Neural cell (in vitro differentiated cells): Measurements from ENCODE around the gene TNFRSF6B. TPM values are rescaled to one million over a fixed set of nuclear protein-coding genes. Genes with fewer than 3 reads are reported as not detected.
"Not testable (repeated sequence)": the region's sequence is repeated elsewhere in the genome, so short reads cannot be mapped to it uniquely, and the experiment has no call there.

Source experiments
- H2AFZ ChIP-seq: fragments of 200-600, 300-800 bp; sonication (generic), shearing (Covaris generic); 2 replicates; pipeline ENCODE4 v1.6.0; 2014; ENCODE audit warnings: low read depth, mild to moderate bottlenecking, antibody characterized with exemption, low read length, moderate library complexity
- H3F3A ChIP-seq: fragments of 200-600 bp; shearing (Covaris generic); 2 replicates; pipeline ENCODE4 v1.6.1; 2016; ENCODE audit warnings: mild to moderate bottlenecking, moderate library complexity, mixed read lengths, antibody characterized with exemption, low read length; ENCODE audit not compliant: insufficient read depth, poor library complexity, severe bottlenecking
- H3K27ac ChIP-seq: fragments of 200-600, 300-800 bp; sonication (generic), shearing (Covaris generic); 2 replicates; pipeline ENCODE4 v1.5.1; 2014; ENCODE audit warnings: mild to moderate bottlenecking, low read length, moderate library complexity
- H3K27me3 ChIP-seq: fragments of 300-800, 200-600 bp; sonication (generic), shearing (Covaris generic); 2 replicates; pipeline ENCODE4 v1.6.0; 2014; ENCODE audit warnings: mild to moderate bottlenecking, low read depth, low read length, moderate library complexity; ENCODE audit not compliant: insufficient read depth
- H3K36me3 ChIP-seq: fragments of 300-800, 200-600 bp; sonication (generic), shearing (Covaris generic); 2 replicates; pipeline ENCODE4 v1.5.1; 2014; ENCODE audit warnings: mild to moderate bottlenecking, antibody characterized with exemption, low read length, moderate library complexity; ENCODE audit not compliant: insufficient read depth
- H3K4me2 ChIP-seq: fragments of 300-800, 200-600 bp; sonication (generic), shearing (Covaris generic); 2 replicates; pipeline ENCODE4 v1.6.0; 2014; ENCODE audit warnings: mild to moderate bottlenecking, low read length
- H3K4me3 ChIP-seq: fragments of 300-800, 200-600 bp; sonication (generic), shearing (Covaris generic); 2 replicates; pipeline ENCODE4 v1.5.1; 2014; ENCODE audit warnings: mild to moderate bottlenecking, low read length, moderate library complexity
- H3K79me2 ChIP-seq: fragments of 200-600 bp; shearing (Covaris generic); replicated peaks from 2 replicates; pipeline ENCODE4 v1.6.0; 2014; ENCODE audit warnings: mild to moderate bottlenecking, low read length, moderate library complexity; ENCODE audit not compliant: insufficient read depth
- H3K9ac ChIP-seq: fragments of 300-800, 200-600 bp; sonication (generic), shearing (Covaris generic); 2 replicates; pipeline ENCODE4 v1.6.1; 2016; ENCODE audit warnings: mild to moderate bottlenecking, low read length, mixed read lengths
- H3K9me2 ChIP-seq: fragments of 200-600 bp; shearing (Covaris generic); 2 replicates; pipeline ENCODE4 v1.6.1; 2016; ENCODE audit warnings: mild to moderate bottlenecking, low read length, mixed read lengths; ENCODE audit not compliant: insufficient read depth
- H3K9me3 ChIP-seq: fragments of 200-600, 300-800 bp; sonication (generic), shearing (Covaris generic); 2 replicates; pipeline ENCODE4 v1.6.1; 2016; ENCODE audit warnings: mild to moderate bottlenecking, mixed run types, low read length, moderate library complexity, mixed read lengths
- H4K20me1 ChIP-seq: fragments of 200-600 bp; shearing (Covaris generic); 2 replicates; pipeline ENCODE4 v1.6.1; 2016; ENCODE audit warnings: mild to moderate bottlenecking, mixed run types; ENCODE audit not compliant: insufficient read depth
- EP300 ChIP-seq: fragments of 450-650 bp; conservative IDR thresholded peaks from 2 replicates; pipeline ENCODE4 v1.6.1; 2014; ENCODE audit warnings: antibody characterized with exemption, mild to moderate bottlenecking, moderate library complexity; ENCODE audit not compliant: poor library complexity, severe bottlenecking
- EZH2 ChIP-seq: fragments of 200-600, 300-800 bp; shearing (Covaris generic), sonication (generic); IDR thresholded peaks from 2 replicates; pipeline ENCODE4 v1.6.1; 2014; ENCODE audit warnings: antibody characterized with exemption, low read length, borderline replicate concordance, mild to moderate bottlenecking; ENCODE audit not compliant: insufficient read depth, poor library complexity, severe bottlenecking
- MXI1 ChIP-seq: fragments of 450-650 bp; conservative IDR thresholded peaks from 2 replicates; pipeline ENCODE4 v1.6.1; 2014; ENCODE audit warnings: antibody characterized with exemption, mild to moderate bottlenecking; ENCODE audit not compliant: poor library complexity, severe bottlenecking
- POLR2AphosphoS5 ChIP-seq: IDR thresholded peaks from 2 replicates; pipeline ENCODE4 v1.6.1; 2012
- RAD21 ChIP-seq: fragments of 450-650 bp; conservative IDR thresholded peaks from 2 replicates; pipeline ENCODE4 v1.6.1; 2014; ENCODE audit warnings: antibody characterized with exemption, mild to moderate bottlenecking, moderate library complexity
- SMC3 ChIP-seq: fragments of 450-650 bp; conservative IDR thresholded peaks from 2 replicates; pipeline ENCODE4 v1.6.1; 2014; ENCODE audit warnings: antibody characterized with exemption, mild to moderate bottlenecking, moderate library complexity; ENCODE audit not compliant: poor library complexity
- TAF1 ChIP-seq: IDR thresholded peaks from 2 replicates; pipeline ENCODE4 v1.6.1; 2012; ENCODE audit warnings: low read depth
- polyA plus RNA-seq: library from polyadenylated mRNA; depleted of rRNA; stranded (reverse); fragments of >200 nt; gene quantifications from 2 replicates; pipeline ENCODE4 v1.2.3, GENCODE V29; 2014
- TF ChIP-seq, protein P1 (sequence below): fragments of 450-650 bp; IDR thresholded peaks from 2 replicates; pipeline ENCODE4 v1.5.1; 2014; ENCODE audit warnings: antibody characterized with exemption, mild to moderate bottlenecking, moderate library complexity; ENCODE audit not compliant: poor library complexity, severe bottlenecking
- TF ChIP-seq, protein P2 (sequence below): IDR thresholded peaks from 2 replicates; pipeline ENCODE4 v1.6.1; 2012; ENCODE audit warnings: borderline replicate concordance

TNFRSF6B gene
- polyA plus RNA-seq, 1 donor from 2014 or later: 9.4 TPM

- H3K9me3 ChIP-seq, H3K9ac ChIP-seq, H3K4me2 ChIP-seq, H3K79me2 ChIP-seq, H3K36me3 ChIP-seq, H3K27me3 ChIP-seq, H3K27ac ChIP-seq, H4K20me1 ChIP-seq, H3K4me3 ChIP-seq, H2AFZ ChIP-seq, H3K9me2 ChIP-seq, H3F3A ChIP-seq: not testable (repeated sequence)
Observed at GRCh38 chr20:63730189-63730733, 33.8 kb downstream of the TNFRSF6B start.

GRCh38 chr20:63731410-63731809 is 35.0 kb downstream of the TNFRSF6B start:
- Histone ChIP-seq H3K9me3 (no peaks in the 10 kb centered on the region), H3K27me3 (no peaks in the 10 kb centered on the region), H2AFZ (no peak overlapping the region), H3K9ac (no peak overlapping the region), H3K9me2 (no peaks in the 10 kb centered on the region), H4K20me1 (no peaks in the 10 kb centered on the region), H3K27ac (no peak overlapping the region), H3K36me3 (no peaks in the 10 kb centered on the region), H3K4me3 (no peak overlapping the region), H3K4me2 (no peak overlapping the region), H3F3A (no peaks in the 10 kb centered on the region), H3K79me2 (peaks cover 6% of the 10 kb centered on the region)
- TF ChIP-seq, protein P1, sequence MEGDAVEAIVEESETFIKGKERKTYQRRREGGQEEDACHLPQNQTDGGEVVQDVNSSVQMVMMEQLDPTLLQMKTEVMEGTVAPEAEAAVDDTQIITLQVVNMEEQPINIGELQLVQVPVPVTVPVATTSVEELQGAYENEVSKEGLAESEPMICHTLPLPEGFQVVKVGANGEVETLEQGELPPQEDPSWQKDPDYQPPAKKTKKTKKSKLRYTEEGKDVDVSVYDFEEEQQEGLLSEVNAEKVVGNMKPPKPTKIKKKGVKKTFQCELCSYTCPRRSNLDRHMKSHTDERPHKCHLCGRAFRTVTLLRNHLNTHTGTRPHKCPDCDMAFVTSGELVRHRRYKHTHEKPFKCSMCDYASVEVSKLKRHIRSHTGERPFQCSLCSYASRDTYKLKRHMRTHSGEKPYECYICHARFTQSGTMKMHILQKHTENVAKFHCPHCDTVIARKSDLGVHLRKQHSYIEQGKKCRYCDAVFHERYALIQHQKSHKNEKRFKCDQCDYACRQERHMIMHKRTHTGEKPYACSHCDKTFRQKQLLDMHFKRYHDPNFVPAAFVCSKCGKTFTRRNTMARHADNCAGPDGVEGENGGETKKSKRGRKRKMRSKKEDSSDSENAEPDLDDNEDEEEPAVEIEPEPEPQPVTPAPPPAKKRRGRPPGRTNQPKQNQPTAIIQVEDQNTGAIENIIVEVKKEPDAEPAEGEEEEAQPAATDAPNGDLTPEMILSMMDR: no peak
- TF ChIP-seq MXI1 (no peak), EZH2 (no peak), EP300 (no peak), RAD21 (no peak), TAF1 (no peak), POLR2AphosphoS5 (no peak), SMC3 (no peak)
- TF ChIP-seq, protein P2, sequence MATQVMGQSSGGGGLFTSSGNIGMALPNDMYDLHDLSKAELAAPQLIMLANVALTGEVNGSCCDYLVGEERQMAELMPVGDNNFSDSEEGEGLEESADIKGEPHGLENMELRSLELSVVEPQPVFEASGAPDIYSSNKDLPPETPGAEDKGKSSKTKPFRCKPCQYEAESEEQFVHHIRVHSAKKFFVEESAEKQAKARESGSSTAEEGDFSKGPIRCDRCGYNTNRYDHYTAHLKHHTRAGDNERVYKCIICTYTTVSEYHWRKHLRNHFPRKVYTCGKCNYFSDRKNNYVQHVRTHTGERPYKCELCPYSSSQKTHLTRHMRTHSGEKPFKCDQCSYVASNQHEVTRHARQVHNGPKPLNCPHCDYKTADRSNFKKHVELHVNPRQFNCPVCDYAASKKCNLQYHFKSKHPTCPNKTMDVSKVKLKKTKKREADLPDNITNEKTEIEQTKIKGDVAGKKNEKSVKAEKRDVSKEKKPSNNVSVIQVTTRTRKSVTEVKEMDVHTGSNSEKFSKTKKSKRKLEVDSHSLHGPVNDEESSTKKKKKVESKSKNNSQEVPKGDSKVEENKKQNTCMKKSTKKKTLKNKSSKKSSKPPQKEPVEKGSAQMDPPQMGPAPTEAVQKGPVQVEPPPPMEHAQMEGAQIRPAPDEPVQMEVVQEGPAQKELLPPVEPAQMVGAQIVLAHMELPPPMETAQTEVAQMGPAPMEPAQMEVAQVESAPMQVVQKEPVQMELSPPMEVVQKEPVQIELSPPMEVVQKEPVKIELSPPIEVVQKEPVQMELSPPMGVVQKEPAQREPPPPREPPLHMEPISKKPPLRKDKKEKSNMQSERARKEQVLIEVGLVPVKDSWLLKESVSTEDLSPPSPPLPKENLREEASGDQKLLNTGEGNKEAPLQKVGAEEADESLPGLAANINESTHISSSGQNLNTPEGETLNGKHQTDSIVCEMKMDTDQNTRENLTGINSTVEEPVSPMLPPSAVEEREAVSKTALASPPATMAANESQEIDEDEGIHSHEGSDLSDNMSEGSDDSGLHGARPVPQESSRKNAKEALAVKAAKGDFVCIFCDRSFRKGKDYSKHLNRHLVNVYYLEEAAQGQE: no peak
